Keratinocyte (primary cell): ENCODE measurements around the gene TMX3. TPM values are rescaled to one million over a fixed set of nuclear protein-coding genes. Genes with fewer than 3 reads are reported as not detected.

Experiments
- DNase-seq: peaks from one replicate; pipeline ENCODE4 v3.0.0-alpha.2; 2011; ENCODE audit warnings: low read depth, missing footprints, low spot score
- FAIRE-seq: peaks from 2 replicates; lab custom pipeline; 2011; peaks lifted over from hg19 to GRCh38; lab: Jason Lieb, UNC
- H2AFZ ChIP-seq: 2 replicates; pipeline ENCODE4 v1.6.0; 2012; ENCODE audit warnings: low read length, control low read depth, inconsistent platforms; ENCODE audit not compliant: control insufficient read depth
- H3K27ac ChIP-seq: 2 replicates; pipeline ENCODE4 v1.5.1; 2011; ENCODE audit warnings: low read length; ENCODE audit not compliant: control insufficient read depth, insufficient read depth
- H3K27me3 ChIP-seq: 3 replicates; pipeline ENCODE4 v1.6.0; 2011; ENCODE audit warnings: low read length; ENCODE audit not compliant: control insufficient read depth, insufficient read depth; ENCODE audit errors: extremely low read depth
- H3K36me3 ChIP-seq, 2 experiments: 2 replicates in 1 of 2; 3 replicates in 1 of 2; pipeline ENCODE4 v1.5.1; 2011; ENCODE audit warnings: low read length in 2 of 2, mild to moderate bottlenecking in 1 of 2; ENCODE audit not compliant: control insufficient read depth in 2 of 2, insufficient read depth in 2 of 2; ENCODE audit errors: extremely low read depth in 1 of 2
- H3K4me1 ChIP-seq: 3 replicates; pipeline ENCODE4 v1.5.1; 2011; ENCODE audit warnings: low read length; ENCODE audit not compliant: control insufficient read depth, insufficient read depth; ENCODE audit errors: extremely low read depth
- H3K4me2 ChIP-seq: 3 replicates; pipeline ENCODE4 v1.6.0; 2011; ENCODE audit warnings: low read depth, low read length; ENCODE audit not compliant: control insufficient read depth, insufficient read depth; ENCODE audit errors: extremely low read depth
- H3K4me3 ChIP-seq, 3 experiments: fragments of 200-600 bp in 1 of 3; sonication (generic) in 1 of 3; 2 replicates in 2 of 3; 3 replicates in 1 of 3; pipeline ENCODE4 v1.5.1; 2011 to 2016; ENCODE audit warnings: low read length in 3 of 3, mild to moderate bottlenecking in 3 of 3, control low read depth in 2 of 3, inconsistent platforms in 1 of 3, low read depth in 1 of 3, mixed read lengths in 1 of 3, mixed run types in 1 of 3, moderate library complexity in 1 of 3; ENCODE audit not compliant: control insufficient read depth in 2 of 3, insufficient read depth in 2 of 3; ENCODE audit errors: extremely low read depth in 1 of 3
- H3K79me2 ChIP-seq: 2 replicates; pipeline ENCODE4 v1.6.0; 2012; ENCODE audit warnings: low read length; ENCODE audit not compliant: control insufficient read depth, insufficient read depth
- H3K9ac ChIP-seq: 3 replicates; pipeline ENCODE4 v1.6.0; 2011; ENCODE audit warnings: low read length; ENCODE audit not compliant: control insufficient read depth, insufficient read depth; ENCODE audit errors: extremely low read depth
- H3K9me1 ChIP-seq: 3 replicates; pipeline ENCODE4 v1.6.0; 2011; ENCODE audit warnings: low read length; ENCODE audit not compliant: control insufficient read depth, insufficient read depth; ENCODE audit errors: extremely low read depth
- H3K9me3 ChIP-seq: 2 replicates; pipeline ENCODE4 v1.5.1; 2012; ENCODE audit warnings: low read depth, low read length; ENCODE audit not compliant: control insufficient read depth
- H4K20me1 ChIP-seq: 3 replicates; pipeline ENCODE4 v1.6.0; 2011; ENCODE audit warnings: low read length; ENCODE audit not compliant: control insufficient read depth, insufficient read depth; ENCODE audit errors: extremely low read depth
- CTCF ChIP-seq, 3 experiments: IDR thresholded peaks in 1 of 3; conservative IDR thresholded peaks in 1 of 3; optimal IDR thresholded peaks in 1 of 3; 2 replicates in 2 of 3; 3 replicates in 1 of 3; pipeline versions ENCODE3 to v1.5.1; 2011; ENCODE audit warnings: low read length in 3 of 3, mild to moderate bottlenecking in 3 of 3, moderate library complexity in 2 of 3, control low read depth in 1 of 3, inconsistent platforms in 1 of 3; ENCODE audit not compliant: insufficient read depth in 2 of 3; ENCODE audit errors: extremely low read depth in 1 of 3
- EZH2 ChIP-seq: IDR thresholded peaks from one replicate; pipeline ENCODE4 v1.6.1; 2012; ENCODE audit warnings: inconsistent platforms, mild to moderate bottlenecking, low read length, moderate library complexity
- dilution Hi-C: fragments of 300-500 bp; cut with MboI; formaldehyde crosslinking; loops from one replicate; pipeline ENCODE4 v1.7.0; 2020; ENCODE audit warnings: low sequenced_read_pairs; ENCODE audit not compliant: extremely low pct_ligation_motif_present
- polyA minus RNA-seq, 3 experiments: library from RNA; depleted of rRNA, polyadenylated mRNA; stranded (reverse); fragments of >200 nt; gene quantifications; 1 replicate in 1 of 3; 2 replicates in 1 of 3; 3 replicates in 1 of 3; pipeline ENCODE4 v1.2.3, GENCODE V29; 2011
- polyA plus RNA-seq, 5 experiments: library from polyadenylated mRNA; depleted of rRNA in 3 of 5; stranded (reverse) in 3 of 5; stranded (forward) in 1 of 5; unstranded in 1 of 5; fragments of >200 nt; gene quantifications; 1 replicate in 1 of 5; 2 replicates in 3 of 5; 3 replicates in 1 of 5; pipeline versions ENCODE4 v1.2.1 to v1.2.3, GENCODE V29; 2011 to 2012; ENCODE audit warnings: missing spikeins in 2 of 5, low read depth in 1 of 5, low replicate concordance in 1 of 5

TMX3 gene
- polyA plus RNA-seq (29.8 to 55.5 TPM (median 35.1 TPM) in 3 replicates), polyA minus RNA-seq (27.4 to 59.6 TPM (median 30.7 TPM) in 3 replicates)
- polyA plus RNA-seq (2011; ENCODE audit: low read depth), result 76.4 TPM
- polyA plus RNA-seq (2011; cell fraction: cytosol; rRNA removed), result 7.1 and 17.0 TPM in 2 replicates
- 57.6 and 74.4 TPM in 2 replicates for polyA plus RNA-seq (2011; cell fraction: nucleus; rRNA removed)
- polyA plus RNA-seq (2012; ENCODE audit: low replicate concordance), result 15.4 and 27.2 TPM in 2 replicates
- polyA minus RNA-seq (2011; cell fraction: cytosol; rRNA and poly(A)+ RNA removed), result 25.3 TPM
- 66.5 and 119 TPM in 2 replicates for polyA minus RNA-seq (2011; cell fraction: nucleus; rRNA and poly(A)+ RNA removed)

GRCh38 chr18:68714712-68715496 is at the start of gene TMX3:
Gene TMX3, minus strand, starts transcription at chr18:68715108. Its CDS starts 127 bp downstream, at chr18:68714981.
- H4K20me1 ChIP-seq, result no peaks in the 10 kb centered on the region
- peaks cover 29% of the 10 kb centered on the region for H3K79me2 ChIP-seq
- H3K9me3 ChIP-seq, result no peaks in the 10 kb centered on the region
- H3K4me2 ChIP-seq, result peak within 1 kb of the TSS; percentile 75
- peak within 1 kb of the TSS; percentile 96 for H2AFZ ChIP-seq
- no peaks in the 10 kb centered on the region for H3K9me1 ChIP-seq
- H3K9ac ChIP-seq, result peak within 1 kb of the TSS; percentile 88
- TF ChIP-seq CTCF (optimal IDR thresholded peaks at IDR 0.05 in 1 of 3, IDR thresholded peaks at IDR 0.05 in 1 of 3, conservative IDR thresholded peaks at IDR 0.05 in 1 of 3; ENCODE audit: extremely low read depth in 1 of 3, insufficient read depth in 2 of 3, low read length in 3 of 3) (no peak), EZH2 (no peak)
- peak; percentile 38 for DNase-seq
- H3K4me3 ChIP-seq, result peak within 1 kb of the TSS; percentile 84 to 99 (median 97)
- FAIRE-seq, result peak; percentile 73
- H3K27ac ChIP-seq, result peak within 1 kb of the TSS; percentile 80
- dilution Hi-C loops, result no loop called here
- H3K4me1 ChIP-seq, result peaks cover 6% of the 10 kb centered on the region
- H3K36me3 ChIP-seq, result peaks cover 11% of the 10 kb centered on the region in 2 experiments
- no peaks in the 10 kb centered on the region for H3K27me3 ChIP-seq

GRCh38 chr18:68764016-68764415 is 49.1 kb upstream of the TMX3 start:
- no peak for DNase-seq
- TF ChIP-seq EZH2 (no peak), CTCF (optimal IDR thresholded peaks at IDR 0.05 in 1 of 3, IDR thresholded peaks at IDR 0.05 in 1 of 3, conservative IDR thresholded peaks at IDR 0.05 in 1 of 3; ENCODE audit: extremely low read depth in 1 of 3, insufficient read depth in 2 of 3, low read length in 3 of 3) (no peak)
- Histone ChIP-seq H3K4me3 (no peak overlapping the region), H3K27me3 (no peaks in the 10 kb centered on the region), H2AFZ (no peak overlapping the region), H3K4me2 (no peak overlapping the region), H3K4me1 (no peaks in the 10 kb centered on the region), H3K9me1 (no peaks in the 10 kb centered on the region), H3K27ac (no peak overlapping the region), H3K9me3 (no peaks in the 10 kb centered on the region), H3K36me3 (no peaks in the 10 kb centered on the region), H3K9ac (no peak overlapping the region), H4K20me1 (no peaks in the 10 kb centered on the region), H3K79me2 (no peaks in the 10 kb centered on the region)
- no peak for FAIRE-seq
- dilution Hi-C loops, result no loop called here
